Activated CD4-positive, alpha-beta T cell treated with anti-CD3 and anti-CD28 coated beads for 36 hours (primary cell): ENCODE results near the gene GPR153. TPM values are rescaled to one million over a fixed set of nuclear protein-coding genes. Genes with fewer than 3 reads are reported as not detected.
A peak's percentile ranks its signal among the peaks of the same experiment; 100 is the strongest.

Source experiments
- ATAC-seq: fragments of 200-7000 bp; cut with Tn5 transposase; one replicate; pipeline ENCODE4 v1.10.0; 2021; ENCODE audit warnings: mild to moderate bottlenecking, moderate library complexity
- CTCF ChIA-PET: fragments of 350-600 bp; sonication (Branson Sonifier 250); formaldehyde crosslinking; loops from one replicate; lab custom pipeline; 2021; ENCODE audit warnings: antibody characterized with exemption; lab: Charles Lee
- POLR2A ChIA-PET: fragments of 350-600 bp; sonication (Branson Sonifier 250); formaldehyde crosslinking; loops from one replicate; lab custom pipeline; 2021; ENCODE audit warnings: antibody characterized with exemption, inconsistent platforms; lab: Charles Lee
- DNase-seq: peaks from one replicate; pipeline ENCODE4 v3.0.0-alpha.2; 2020
- H3K27ac Mint-ChIP-seq: one replicate; pipeline ENCODE4 v1.8.0; 2021; ENCODE audit warnings: mixed read lengths
- H3K27me3 Mint-ChIP-seq: one replicate; pipeline ENCODE4 v1.8.0; 2021; ENCODE audit warnings: mixed read lengths
- H3K36me3 Mint-ChIP-seq: one replicate; pipeline ENCODE4 v1.8.0; 2021; ENCODE audit warnings: low read depth, mixed read lengths
- H3K4me1 Mint-ChIP-seq: one replicate; pipeline ENCODE4 v1.8.0; 2021; ENCODE audit warnings: mixed read lengths
- H3K4me3 Mint-ChIP-seq: one replicate; pipeline ENCODE4 v1.8.0; 2021; ENCODE audit warnings: mild to moderate bottlenecking, moderate library complexity, mixed read lengths
- H3K9me3 Mint-ChIP-seq: one replicate; pipeline ENCODE4 v1.8.0; 2021; ENCODE audit warnings: low read depth, mixed read lengths
- intact Hi-C, 2 experiments: fragments of 100-400 bp; cut with DNase I in 1 of 2; cut with micrococcal nuclease in 1 of 2; formaldehyde crosslinking; loops; one replicate each; pipeline versions ENCODE4 v1.14.2 to v1.15.1; 2022 to 2024; cut with DNase I, micrococcal nuclease
- total RNA-seq, 2 experiments: library from RNA; stranded (reverse); gene quantifications; one replicate each; pipeline ENCODE4 v1.2.3, GENCODE V29; 2021

GPR153 gene
- total RNA-seq, 2 experiments from 2014 or later, result 0.16 to 0.25 TPM

GRCh38 chr1:6266641-6267040, 5.7 kb upstream of the GPR153 start:
- H3K36me3 Mint-ChIP-seq, result peaks cover 2% of the 10 kb centered on the region
- CTCF ChIA-PET, result interaction anchor here (1.3 kb wide), 1 partner anchor 20 kb away, joined by 3 read pairs; no protein-coding TSS in a partner anchor

GRCh38 chr1:6265151-6265550, 4.3 kb upstream of the GPR153 start:
- ATAC-seq, result no peak
- CTCF ChIA-PET, result interaction anchor here (0.7 to 1.3 kb wide), 2 partner anchors 19 to 107 kb away, joined by 3 read pairs; no protein-coding TSS in a partner anchor

More at GRCh38 chr1:6266641-6267040, 5.7 kb upstream of the GPR153 start:
- DNase-seq (no peak), ATAC-seq (no peak)
- intact Hi-C loops, result no loop called here
- Mint-ChIP-seq H3K9me3 (no peaks in the 10 kb centered on the region), H3K4me1 (no peaks in the 10 kb centered on the region), H3K27me3 (no peaks in the 10 kb centered on the region), H3K4me3 (no peak overlapping the region), H3K27ac (no peak overlapping the region)
- POLR2A ChIA-PET, result no interaction called here

GRCh38 chr1:6263716-6264115, 2.8 kb upstream of the GPR153 start:
- no peak overlapping the region for H3K27ac Mint-ChIP-seq
- H3K9me3 Mint-ChIP-seq, result no peaks in the 10 kb centered on the region
- no peak overlapping the region for H3K4me3 Mint-ChIP-seq
- intact Hi-C loops, result no loop called here
- H3K4me1 Mint-ChIP-seq, result peaks cover 3% of the 10 kb centered on the region
- DNase-seq (no peak), ATAC-seq (no peak)
- POLR2A ChIA-PET, result no interaction called here
- H3K27me3 Mint-ChIP-seq, result peaks cover 3% of the 10 kb centered on the region
- H3K36me3 Mint-ChIP-seq, result peaks cover 2% of the 10 kb centered on the region
- CTCF ChIA-PET, result interaction anchor here (0.6 kb wide), 1 partner anchor 83 kb away, joined by 3 read pairs; no protein-coding TSS in a partner anchor

More at GRCh38 chr1:6265151-6265550, 4.3 kb upstream of the GPR153 start:
- Mint-ChIP-seq H3K9me3 (no peaks in the 10 kb centered on the region), H3K27ac (no peak overlapping the region), H3K4me1 (no peaks in the 10 kb centered on the region), H3K36me3 (peaks cover 2% of the 10 kb centered on the region), H3K27me3 (no peaks in the 10 kb centered on the region), H3K4me3 (no peak overlapping the region)
- no peak for DNase-seq
- POLR2A ChIA-PET, result interaction anchor here (0.6 kb wide), 1 partner anchor 12 kb away, joined by 4 read pairs; no protein-coding TSS in a partner anchor
- intact Hi-C loops, result no loop called here

GRCh38 chr1:6262555-6263420, 1.9 kb upstream of the GPR153 start:
- no peaks in the 10 kb centered on the region for H3K9me3 Mint-ChIP-seq
- peaks cover 2% of the 10 kb centered on the region for H3K36me3 Mint-ChIP-seq
- intact Hi-C loops, result no loop called here
- DNase-seq, result no peak
- peaks cover 3% of the 10 kb centered on the region for H3K27me3 Mint-ChIP-seq
- peaks cover 3% of the 10 kb centered on the region for H3K4me1 Mint-ChIP-seq
- H3K27ac Mint-ChIP-seq, result no peak overlapping the region
- ChIA-PET CTCF (interaction anchor here (0.5 to 3.2 kb wide), 3 partner anchors 16 to 96 kb away, joined by 3 to 14 read pairs (median 3); no protein-coding TSS in a partner anchor), POLR2A (no interaction called here)
- ATAC-seq, result no peak
- H3K4me3 Mint-ChIP-seq, result no peak overlapping the region

GRCh38 chr1:6261615-6261995, 707 bp upstream of the GPR153 start:
- Mint-ChIP-seq H3K4me3 (peak overlapping the region; percentile 33), H3K27ac (no peak overlapping the region), H3K4me1 (peaks cover 3% of the 10 kb centered on the region), H3K9me3 (no peaks in the 10 kb centered on the region), H3K36me3 (peaks cover 2% of the 10 kb centered on the region), H3K27me3 (peaks cover 3% of the 10 kb centered on the region)
- CTCF ChIA-PET, result interaction anchor here (0.5 to 3.2 kb wide), 2 partner anchors 15 to 375 kb away, joined by 4 to 14 read pairs; no protein-coding TSS in a partner anchor
- ATAC-seq (no peak), DNase-seq (no peak)
- intact Hi-C loops, result loop anchor here in 1 of 2 experiments (1.0 kb wide), 1 partner anchor 25 kb away; no protein-coding TSS in a partner anchor
- POLR2A ChIA-PET, result no interaction called here

GRCh38 chr1:6260433-6260934, 414 bp downstream of the GPR153 start:
- intact Hi-C loops, result loop anchor here in 1 of 2 experiments (1.0 kb wide), 2 partner anchors 14 to 133 kb away; partner anchors contain the start of gene ACOT7
- POLR2A ChIA-PET, result no interaction called here
- DNase-seq, result peak; percentile 42
- H3K4me3 Mint-ChIP-seq, result no peak overlapping the region
- peaks cover 3% of the 10 kb centered on the region for H3K27me3 Mint-ChIP-seq
- no peaks in the 10 kb centered on the region for H3K9me3 Mint-ChIP-seq
- no peak overlapping the region for H3K27ac Mint-ChIP-seq
- H3K4me1 Mint-ChIP-seq, result peaks cover 3% of the 10 kb centered on the region
- ATAC-seq, result peak; percentile 42
- CTCF ChIA-PET, result interaction anchor here (3.2 kb wide), 1 partner anchor 14 kb away, joined by 14 read pairs; no protein-coding TSS in a partner anchor
- H3K36me3 Mint-ChIP-seq, result no peaks in the 10 kb centered on the region

- intact Hi-C loops, result loop anchor here in 1 of 2 experiments (1.0 kb wide), 2 partner anchors 13 to 134 kb away; partner anchors contain the start of gene ACOT7
- no peaks in the 10 kb centered on the region for H3K9me3 Mint-ChIP-seq
- H3K27me3 Mint-ChIP-seq, result peaks cover 3% of the 10 kb centered on the region
- POLR2A ChIA-PET, result interaction anchor here (0.5 kb wide), 1 partner anchor 56 kb away, joined by 3 read pairs; no protein-coding TSS in a partner anchor
- no peak overlapping the region for H3K27ac Mint-ChIP-seq
- ATAC-seq (peak; percentile 53), DNase-seq (peak; percentile 86)
- H3K4me3 Mint-ChIP-seq, result no peak overlapping the region
- peaks cover 3% of the 10 kb centered on the region for H3K4me1 Mint-ChIP-seq
- CTCF ChIA-PET, result interaction anchor here (0.6 to 3.2 kb wide), 3 partner anchors 13 to 345 kb away, joined by 3 to 14 read pairs (median 6); no protein-coding TSS in a partner anchor
- H3K36me3 Mint-ChIP-seq, result no peaks in the 10 kb centered on the region
These were observed 1.2 kb downstream of the GPR153 start for GRCh38 chr1:6259491-6260362.

- intact Hi-C loops, result no loop called here
- CTCF ChIA-PET, result interaction anchor here (1.5 to 1.8 kb wide), 2 partner anchors 12 to 164 kb away, joined by 5 to 6 read pairs; no protein-coding TSS in a partner anchor
- H3K4me3 Mint-ChIP-seq, result no peak overlapping the region
These were observed 2.2 kb downstream of the GPR153 start for GRCh38 chr1:6258675-6259074.

GRCh38 chr1:6257541-6258069, 3.3 kb downstream of the GPR153 start:
- DNase-seq (no peak), ATAC-seq (no peak)
- Mint-ChIP-seq H3K27me3 (peaks cover 3% of the 10 kb centered on the region), H3K4me1 (peaks cover 3% of the 10 kb centered on the region), H3K4me3 (no peak overlapping the region), H3K9me3 (no peaks in the 10 kb centered on the region), H3K36me3 (no peaks in the 10 kb centered on the region), H3K27ac (no peak overlapping the region)
- ChIA-PET CTCF (interaction anchor here (1.8 kb wide), 1 partner anchor 11 kb away, joined by 5 read pairs; no protein-coding TSS in a partner anchor), POLR2A (no interaction called here)
- intact Hi-C loops, result no loop called here

More at GRCh38 chr1:6258675-6259074, 2.2 kb downstream of the GPR153 start:
- Mint-ChIP-seq H3K27me3 (peaks cover 3% of the 10 kb centered on the region), H3K36me3 (no peaks in the 10 kb centered on the region), H3K4me1 (peaks cover 3% of the 10 kb centered on the region), H3K9me3 (no peaks in the 10 kb centered on the region), H3K27ac (no peak overlapping the region)
- ATAC-seq, result no peak
- no peak for DNase-seq
- POLR2A ChIA-PET, result interaction anchor here (0.5 kb wide), 1 partner anchor 57 kb away, joined by 3 read pairs; no protein-coding TSS in a partner anchor

GRCh38 chr1:6256645-6257044, 4.3 kb downstream of the GPR153 start:
- ATAC-seq (no peak), DNase-seq (no peak)
- H3K27ac Mint-ChIP-seq, result no peak overlapping the region
- H3K4me3 Mint-ChIP-seq, result no peak overlapping the region
- intact Hi-C loops, result no loop called here
- H3K4me1 Mint-ChIP-seq, result peaks cover 3% of the 10 kb centered on the region
- POLR2A ChIA-PET, result no interaction called here
- H3K9me3 Mint-ChIP-seq, result no peaks in the 10 kb centered on the region
- peaks cover 3% of the 10 kb centered on the region for H3K27me3 Mint-ChIP-seq
- H3K36me3 Mint-ChIP-seq, result no peaks in the 10 kb centered on the region
- CTCF ChIA-PET, result interaction anchor here (0.6 to 1.3 kb wide), 3 partner anchors 10 to 224 kb away, joined by 3 to 4 read pairs (median 4); no protein-coding TSS in a partner anchor
